Keratinocyte (primary cell): ENCODE data around the gene ARHGAP19. TPM values are rescaled to one million over a fixed set of nuclear protein-coding genes. Genes with fewer than 3 reads are reported as not detected.
A peak's percentile ranks its signal among the peaks of the same experiment; 100 is the strongest.

Experiments used
- DNase-seq: peaks from one replicate; pipeline ENCODE4 v3.0.0-alpha.2; 2011; ENCODE audit warnings: low read depth, missing footprints, low spot score
- FAIRE-seq: peaks from 2 replicates; lab custom pipeline; 2011; peaks lifted over from hg19 to GRCh38; lab: Jason Lieb, UNC
- H2AFZ ChIP-seq: 2 replicates; pipeline ENCODE4 v1.6.0; 2012; ENCODE audit warnings: low read length, control low read depth, inconsistent platforms; ENCODE audit not compliant: control insufficient read depth
- H3K27ac ChIP-seq: 2 replicates; pipeline ENCODE4 v1.5.1; 2011; ENCODE audit warnings: low read length; ENCODE audit not compliant: control insufficient read depth, insufficient read depth
- H3K27me3 ChIP-seq: 3 replicates; pipeline ENCODE4 v1.6.0; 2011; ENCODE audit warnings: low read length; ENCODE audit not compliant: control insufficient read depth, insufficient read depth; ENCODE audit errors: extremely low read depth
- H3K36me3 ChIP-seq, 2 experiments: 2 replicates in 1 of 2; 3 replicates in 1 of 2; pipeline ENCODE4 v1.5.1; 2011; ENCODE audit warnings: low read length in 2 of 2, mild to moderate bottlenecking in 1 of 2; ENCODE audit not compliant: control insufficient read depth in 2 of 2, insufficient read depth in 2 of 2; ENCODE audit errors: extremely low read depth in 1 of 2
- H3K4me1 ChIP-seq: 3 replicates; pipeline ENCODE4 v1.5.1; 2011; ENCODE audit warnings: low read length; ENCODE audit not compliant: control insufficient read depth, insufficient read depth; ENCODE audit errors: extremely low read depth
- H3K4me2 ChIP-seq: 3 replicates; pipeline ENCODE4 v1.6.0; 2011; ENCODE audit warnings: low read depth, low read length; ENCODE audit not compliant: control insufficient read depth, insufficient read depth; ENCODE audit errors: extremely low read depth
- H3K4me3 ChIP-seq, 3 experiments: fragments of 200-600 bp in 1 of 3; sonication (generic) in 1 of 3; 2 replicates in 2 of 3; 3 replicates in 1 of 3; pipeline ENCODE4 v1.5.1; 2011 to 2016; ENCODE audit warnings: low read length in 3 of 3, mild to moderate bottlenecking in 3 of 3, control low read depth in 2 of 3, inconsistent platforms in 1 of 3, low read depth in 1 of 3, mixed read lengths in 1 of 3, mixed run types in 1 of 3, moderate library complexity in 1 of 3; ENCODE audit not compliant: control insufficient read depth in 2 of 3, insufficient read depth in 2 of 3; ENCODE audit errors: extremely low read depth in 1 of 3
- H3K79me2 ChIP-seq: 2 replicates; pipeline ENCODE4 v1.6.0; 2012; ENCODE audit warnings: low read length; ENCODE audit not compliant: control insufficient read depth, insufficient read depth
- H3K9ac ChIP-seq: 3 replicates; pipeline ENCODE4 v1.6.0; 2011; ENCODE audit warnings: low read length; ENCODE audit not compliant: control insufficient read depth, insufficient read depth; ENCODE audit errors: extremely low read depth
- H3K9me1 ChIP-seq: 3 replicates; pipeline ENCODE4 v1.6.0; 2011; ENCODE audit warnings: low read length; ENCODE audit not compliant: control insufficient read depth, insufficient read depth; ENCODE audit errors: extremely low read depth
- H3K9me3 ChIP-seq: 2 replicates; pipeline ENCODE4 v1.5.1; 2012; ENCODE audit warnings: low read depth, low read length; ENCODE audit not compliant: control insufficient read depth
- H4K20me1 ChIP-seq: 3 replicates; pipeline ENCODE4 v1.6.0; 2011; ENCODE audit warnings: low read length; ENCODE audit not compliant: control insufficient read depth, insufficient read depth; ENCODE audit errors: extremely low read depth
- EZH2 ChIP-seq: IDR thresholded peaks from one replicate; pipeline ENCODE4 v1.6.1; 2012; ENCODE audit warnings: inconsistent platforms, mild to moderate bottlenecking, low read length, moderate library complexity
- dilution Hi-C: fragments of 300-500 bp; cut with MboI; formaldehyde crosslinking; loops from one replicate; pipeline ENCODE4 v1.7.0; 2020; ENCODE audit warnings: low sequenced_read_pairs; ENCODE audit not compliant: extremely low pct_ligation_motif_present
- polyA minus RNA-seq, 3 experiments: library from RNA; depleted of rRNA, polyadenylated mRNA; stranded (reverse); fragments of >200 nt; gene quantifications; 1 replicate in 1 of 3; 2 replicates in 1 of 3; 3 replicates in 1 of 3; pipeline ENCODE4 v1.2.3, GENCODE V29; 2011
- polyA plus RNA-seq, 5 experiments: library from polyadenylated mRNA; depleted of rRNA in 3 of 5; stranded (reverse) in 3 of 5; stranded (forward) in 1 of 5; unstranded in 1 of 5; fragments of >200 nt; gene quantifications; 1 replicate in 1 of 5; 2 replicates in 3 of 5; 3 replicates in 1 of 5; pipeline versions ENCODE4 v1.2.1 to v1.2.3, GENCODE V29; 2011 to 2012; ENCODE audit warnings: missing spikeins in 2 of 5, low read depth in 1 of 5, low replicate concordance in 1 of 5
- TF ChIP-seq, protein P1 (sequence below), 3 experiments: IDR thresholded peaks in 1 of 3; conservative IDR thresholded peaks in 1 of 3; optimal IDR thresholded peaks in 1 of 3; 2 replicates in 2 of 3; 3 replicates in 1 of 3; pipeline versions ENCODE3 to v1.5.1; 2011; ENCODE audit warnings: low read length in 3 of 3, mild to moderate bottlenecking in 3 of 3, moderate library complexity in 2 of 3, control low read depth in 1 of 3, inconsistent platforms in 1 of 3; ENCODE audit not compliant: insufficient read depth in 2 of 3; ENCODE audit errors: extremely low read depth in 1 of 3

The ARHGAP19 gene
- polyA plus RNA-seq (2.9 to 7.5 TPM (median 5.0 TPM) in 3 replicates), polyA minus RNA-seq (0.98 to 7.6 TPM (median 5.3 TPM) in 3 replicates)
- polyA plus RNA-seq (2011; ENCODE audit: low read depth): 0.75 TPM
- polyA plus RNA-seq (2011; cell fraction: cytosol; rRNA removed): 1.8 and 3.3 TPM in 2 replicates
- 3.9 and 4.6 TPM in 2 replicates for polyA plus RNA-seq (2011; cell fraction: nucleus; rRNA removed)
- 1.7 and 4.2 TPM in 2 replicates for polyA plus RNA-seq (2012; ENCODE audit: low replicate concordance)
- 1.5 TPM for polyA minus RNA-seq (2011; cell fraction: cytosol; rRNA and poly(A)+ RNA removed)
- 1.7 and 3.5 TPM in 2 replicates for polyA minus RNA-seq (2011; cell fraction: nucleus; rRNA and poly(A)+ RNA removed)

DNA sequence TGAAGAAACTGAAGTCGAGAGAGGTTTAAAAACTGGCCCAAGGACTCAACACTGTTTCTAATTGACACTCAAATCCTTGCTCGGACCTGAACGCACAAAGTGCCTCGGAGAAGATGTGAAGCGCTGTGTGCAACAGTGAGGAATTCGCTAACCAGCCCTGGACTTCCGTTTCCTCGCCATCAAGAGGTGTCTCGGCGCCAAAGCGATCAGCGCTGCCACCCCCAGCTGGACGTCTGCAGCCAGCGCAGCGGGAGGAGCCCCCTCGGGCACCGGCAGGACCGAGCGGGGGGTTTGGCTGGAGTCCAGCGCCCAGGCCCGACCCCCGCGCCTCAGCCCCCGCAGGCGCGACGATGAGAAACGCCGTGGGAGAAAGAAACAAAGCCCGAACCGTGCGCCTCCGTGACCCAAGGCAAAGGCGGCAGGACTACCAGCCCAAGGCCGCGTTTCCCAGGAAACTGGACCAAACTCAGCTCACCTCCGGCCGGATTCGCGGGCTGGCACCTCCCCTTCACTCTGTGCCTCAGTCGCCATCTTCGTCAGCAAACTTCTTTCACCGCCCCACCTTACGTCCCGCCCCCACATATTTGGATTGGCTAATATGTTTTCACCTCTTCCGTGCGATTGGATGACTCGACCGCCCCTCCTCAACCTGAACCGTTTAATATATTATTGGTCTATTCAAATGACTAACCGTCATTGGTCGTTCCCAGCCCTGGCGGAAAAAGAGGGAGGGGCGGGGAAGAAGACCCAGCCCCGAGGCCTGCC, at the start of gene ARHGAP19:
ARHGAP19 (minus strand) TSS at position 541 of the 765 bp plus-strand sequence; CDS start at position 531, 10 bp downstream.
- Histone ChIP-seq H3K4me3 (peak within 1 kb of the TSS; percentile 70 to 77 (median 74)), H4K20me1 (no peaks in the 10 kb centered on the region), H3K9me3 (no peaks in the 10 kb centered on the region), H3K9me1 (no peaks in the 10 kb centered on the region), H3K4me1 (peaks cover 3% of the 10 kb centered on the region), H3K27me3 (no peaks in the 10 kb centered on the region), H3K9ac (peak within 1 kb of the TSS; percentile 88), H3K4me2 (peak within 1 kb of the TSS; percentile 74), H3K36me3 (no peaks in the 10 kb centered on the region), H2AFZ (peak within 1 kb of the TSS; percentile 84), H3K27ac (peak within 1 kb of the TSS; percentile 87), H3K79me2 (peaks cover 12% of the 10 kb centered on the region)
- peak; percentile 88 for DNase-seq
- TF ChIP-seq, protein P1, sequence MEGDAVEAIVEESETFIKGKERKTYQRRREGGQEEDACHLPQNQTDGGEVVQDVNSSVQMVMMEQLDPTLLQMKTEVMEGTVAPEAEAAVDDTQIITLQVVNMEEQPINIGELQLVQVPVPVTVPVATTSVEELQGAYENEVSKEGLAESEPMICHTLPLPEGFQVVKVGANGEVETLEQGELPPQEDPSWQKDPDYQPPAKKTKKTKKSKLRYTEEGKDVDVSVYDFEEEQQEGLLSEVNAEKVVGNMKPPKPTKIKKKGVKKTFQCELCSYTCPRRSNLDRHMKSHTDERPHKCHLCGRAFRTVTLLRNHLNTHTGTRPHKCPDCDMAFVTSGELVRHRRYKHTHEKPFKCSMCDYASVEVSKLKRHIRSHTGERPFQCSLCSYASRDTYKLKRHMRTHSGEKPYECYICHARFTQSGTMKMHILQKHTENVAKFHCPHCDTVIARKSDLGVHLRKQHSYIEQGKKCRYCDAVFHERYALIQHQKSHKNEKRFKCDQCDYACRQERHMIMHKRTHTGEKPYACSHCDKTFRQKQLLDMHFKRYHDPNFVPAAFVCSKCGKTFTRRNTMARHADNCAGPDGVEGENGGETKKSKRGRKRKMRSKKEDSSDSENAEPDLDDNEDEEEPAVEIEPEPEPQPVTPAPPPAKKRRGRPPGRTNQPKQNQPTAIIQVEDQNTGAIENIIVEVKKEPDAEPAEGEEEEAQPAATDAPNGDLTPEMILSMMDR (optimal IDR thresholded peaks at IDR 0.05 in 1 of 3, IDR thresholded peaks at IDR 0.05 in 1 of 3, conservative IDR thresholded peaks at IDR 0.05 in 1 of 3; ENCODE audit: extremely low read depth in 1 of 3, insufficient read depth in 2 of 3, low read length in 3 of 3): peak in 2 of 3 experiments; percentile 20 to 34
- no peak for TF ChIP-seq EZH2
- FAIRE-seq: peak; percentile 51
- dilution Hi-C loops: no loop called here

DNA sequence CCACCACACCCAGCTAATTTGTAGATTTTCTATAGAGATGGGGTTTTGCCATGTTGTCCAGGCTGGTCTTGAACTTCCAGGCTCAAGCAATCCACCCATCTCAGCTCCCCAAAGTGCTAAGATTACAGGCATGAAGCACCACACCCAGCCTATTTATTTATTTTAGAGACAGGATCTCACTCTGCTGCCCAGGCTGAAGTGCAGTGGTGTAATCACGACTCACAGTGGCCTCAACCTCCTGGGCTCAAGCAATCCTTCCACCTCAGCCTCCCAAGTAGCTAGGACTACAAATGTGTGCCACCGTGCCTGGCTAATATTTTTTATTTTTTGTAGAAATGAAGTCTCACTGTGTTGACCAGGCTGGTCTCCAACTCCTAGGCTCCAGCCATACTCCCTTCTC, 49.0 kb upstream of the ARHGAP19 start:
- Histone ChIP-seq H3K4me3 (no peak overlapping the region), H3K79me2 (no peaks in the 10 kb centered on the region), H3K27ac (no peak overlapping the region), H3K4me2 (no peak overlapping the region), H3K36me3 (no peaks in the 10 kb centered on the region), H3K27me3 (no peaks in the 10 kb centered on the region), H3K9me1 (no peaks in the 10 kb centered on the region), H2AFZ (no peak overlapping the region), H3K9ac (no peak overlapping the region), H4K20me1 (no peaks in the 10 kb centered on the region), H3K9me3 (no peaks in the 10 kb centered on the region), H3K4me1 (peaks cover 11% of the 10 kb centered on the region)
- DNase-seq (no peak), FAIRE-seq (no peak)
- no peak for TF ChIP-seq EZH2
- TF ChIP-seq, protein P1 (optimal IDR thresholded peaks at IDR 0.05 in 1 of 3, IDR thresholded peaks at IDR 0.05 in 1 of 3, conservative IDR thresholded peaks at IDR 0.05 in 1 of 3; ENCODE audit: extremely low read depth in 1 of 3, insufficient read depth in 2 of 3, low read length in 3 of 3): no peak
- dilution Hi-C loops: no loop called here
